HG02885 (cell line): Measurements from ENCODE around the gene CARMIL1.

Experiments
- ATAC-seq: cut with Tn5 transposase; IDR thresholded peaks from one replicate; pipeline ENCODE4 v1.9.1; 2021; ENCODE audit warnings: mild to moderate bottlenecking; ENCODE audit not compliant: unreplicated experiment, poor library complexity

Gene CARMIL1

GRCh38 chr6:25628471-25629197 is 349.5 kb downstream of the CARMIL1 start:
- ATAC-seq = no peak

GRCh38 chr6:25629198-25629576 is 350.0 kb downstream of the CARMIL1 start:
- no peak for ATAC-seq

DNA sequence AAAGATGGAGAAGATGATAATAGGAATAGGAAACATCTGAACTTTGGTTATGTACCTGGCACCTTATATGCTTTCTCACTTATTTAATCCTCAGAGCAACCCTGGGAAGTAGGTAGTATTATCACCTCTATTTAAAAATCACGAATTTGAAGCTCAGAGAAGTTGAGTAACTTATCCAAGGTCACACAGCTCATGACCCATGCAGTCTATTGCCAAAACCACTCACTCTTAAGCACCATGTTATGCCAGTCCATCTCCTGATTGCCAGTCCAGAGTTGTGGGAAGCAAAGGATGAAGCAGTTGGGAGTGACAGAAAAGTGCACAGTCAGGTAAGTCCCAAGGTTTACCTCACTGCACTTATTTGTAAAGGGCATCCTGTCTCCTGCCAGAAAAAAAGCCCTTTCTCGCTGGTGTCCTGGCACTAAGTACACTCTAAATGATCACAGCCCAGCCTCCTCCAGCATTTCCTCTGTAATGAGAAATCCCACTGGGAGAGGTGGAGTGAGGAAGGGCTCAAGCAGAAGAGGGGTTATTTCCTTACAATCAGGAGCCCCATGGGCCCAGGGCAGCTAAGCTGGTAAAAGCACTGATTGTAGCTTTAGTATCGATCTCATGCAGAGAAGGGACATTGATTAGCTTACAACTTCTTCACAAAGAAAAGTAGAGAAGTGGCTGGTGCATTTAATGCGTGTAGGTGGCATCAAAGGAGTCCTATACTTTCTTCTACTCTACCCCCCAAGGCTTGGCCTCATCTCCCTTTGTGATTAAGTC is 351.5 kb downstream of the CARMIL1 start:
- ATAC-seq = no peak

DNA sequence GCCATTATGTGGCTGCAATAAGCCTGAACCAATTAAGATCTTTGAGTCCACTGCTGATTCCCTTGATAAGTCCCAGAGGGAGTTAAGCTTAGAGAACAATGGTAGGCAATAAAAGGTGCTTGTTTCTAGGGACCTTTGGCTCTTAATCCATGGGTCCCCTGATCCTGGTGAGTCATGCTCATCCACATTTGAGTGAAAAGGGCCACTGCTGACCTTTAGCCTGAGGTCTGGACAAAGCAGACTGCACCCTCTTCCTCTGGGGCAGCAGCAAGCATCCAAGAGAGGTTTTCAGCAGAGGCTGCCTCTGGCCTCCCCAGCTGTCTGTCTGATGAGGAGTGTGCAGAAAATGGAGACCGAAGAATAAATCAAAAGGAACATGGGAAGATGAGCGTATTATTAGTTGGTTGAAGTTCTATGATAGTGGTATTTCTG is 356.7 kb downstream of the CARMIL1 start:
- ATAC-seq = no peak

DNA sequence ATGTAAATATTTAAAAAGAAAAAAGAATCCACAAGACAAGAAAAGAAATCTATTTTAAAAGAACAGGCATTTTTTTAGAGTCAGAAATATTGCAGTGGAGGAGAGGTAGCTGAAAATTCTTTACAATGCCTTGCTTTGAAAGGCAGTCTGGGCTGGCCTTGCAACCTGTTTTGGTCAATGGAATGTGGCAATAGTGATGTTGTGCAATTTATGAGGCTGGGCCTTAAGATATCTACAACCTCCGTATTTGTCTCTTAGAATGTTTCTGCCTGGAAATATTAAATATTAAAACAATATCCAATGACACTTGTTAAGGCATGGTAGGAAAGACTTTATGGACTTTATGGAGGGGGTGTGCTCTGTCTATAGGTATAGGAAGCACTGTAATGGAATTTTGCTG is 358.0 kb downstream of the CARMIL1 start:
- ATAC-seq = no peak

DNA sequence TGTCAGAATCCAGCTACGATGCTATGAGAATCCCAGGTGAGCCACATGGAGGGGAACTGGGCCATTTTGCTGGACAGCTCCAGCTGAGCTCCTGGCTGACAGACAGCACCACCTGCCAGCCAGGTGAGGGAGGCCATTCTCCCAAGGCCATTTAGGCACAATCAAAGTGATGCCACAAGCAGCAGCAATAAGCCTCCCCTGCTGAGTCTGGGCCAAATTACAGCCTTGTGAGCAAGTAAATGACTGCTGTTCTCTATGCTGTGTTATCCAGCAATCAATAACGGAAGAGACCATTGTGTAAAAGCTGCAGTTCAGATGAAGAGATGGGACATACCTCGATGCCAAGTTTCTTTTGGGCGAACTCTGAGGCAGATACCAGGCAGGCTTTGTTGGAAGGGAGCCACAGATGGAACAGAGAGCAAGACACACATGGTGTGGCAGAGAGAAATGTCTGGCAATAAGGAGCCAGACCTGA is 358.8 kb downstream of the CARMIL1 start:
- no peak for ATAC-seq

DNA sequence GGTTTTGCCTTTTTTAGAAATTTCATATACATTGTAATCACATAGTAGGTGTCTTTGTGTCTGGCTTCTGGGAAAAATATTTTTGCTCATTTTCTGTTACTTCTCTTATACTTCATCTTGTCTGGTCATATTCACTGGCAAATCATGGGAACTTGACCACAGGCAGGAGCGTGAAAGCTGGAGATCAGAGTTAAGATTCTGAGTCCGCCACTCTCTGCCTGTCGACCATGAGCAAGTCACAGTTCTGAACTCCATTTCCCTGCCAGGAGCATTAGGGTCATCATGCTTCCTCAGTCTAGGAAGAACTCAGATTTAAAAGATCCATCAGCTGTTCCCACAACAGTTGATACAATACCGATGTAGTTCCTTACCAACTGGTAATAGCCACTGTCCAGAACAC is 360.5 kb downstream of the CARMIL1 start:
- ATAC-seq = no peak

GRCh38 chr6:25640446-25640845 is 361.3 kb downstream of the CARMIL1 start:
- ATAC-seq = no peak

DNA sequence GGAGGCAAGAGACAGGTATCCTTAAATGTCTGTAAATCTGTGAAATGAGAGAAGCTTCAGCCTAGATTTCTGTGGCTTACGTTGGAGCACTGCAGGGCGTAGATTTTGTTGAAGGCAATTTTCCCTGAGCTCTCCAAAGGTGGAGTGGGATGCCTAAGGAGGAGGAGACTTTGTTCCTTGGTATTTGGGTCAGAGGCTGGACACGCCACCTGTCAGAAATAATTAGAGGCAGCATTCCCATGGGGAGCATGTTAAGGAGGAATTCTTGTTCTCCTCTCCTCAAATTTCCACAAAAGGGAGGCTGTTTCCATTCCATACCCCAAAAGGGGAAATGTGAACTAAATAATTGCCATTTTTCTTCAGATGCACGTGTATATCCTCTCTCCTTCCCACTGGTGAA is 361.7 kb downstream of the CARMIL1 start:
- no peak for ATAC-seq

GRCh38 chr6:25641377-25641776 is 362.2 kb downstream of the CARMIL1 start:
- no peak for ATAC-seq

DNA sequence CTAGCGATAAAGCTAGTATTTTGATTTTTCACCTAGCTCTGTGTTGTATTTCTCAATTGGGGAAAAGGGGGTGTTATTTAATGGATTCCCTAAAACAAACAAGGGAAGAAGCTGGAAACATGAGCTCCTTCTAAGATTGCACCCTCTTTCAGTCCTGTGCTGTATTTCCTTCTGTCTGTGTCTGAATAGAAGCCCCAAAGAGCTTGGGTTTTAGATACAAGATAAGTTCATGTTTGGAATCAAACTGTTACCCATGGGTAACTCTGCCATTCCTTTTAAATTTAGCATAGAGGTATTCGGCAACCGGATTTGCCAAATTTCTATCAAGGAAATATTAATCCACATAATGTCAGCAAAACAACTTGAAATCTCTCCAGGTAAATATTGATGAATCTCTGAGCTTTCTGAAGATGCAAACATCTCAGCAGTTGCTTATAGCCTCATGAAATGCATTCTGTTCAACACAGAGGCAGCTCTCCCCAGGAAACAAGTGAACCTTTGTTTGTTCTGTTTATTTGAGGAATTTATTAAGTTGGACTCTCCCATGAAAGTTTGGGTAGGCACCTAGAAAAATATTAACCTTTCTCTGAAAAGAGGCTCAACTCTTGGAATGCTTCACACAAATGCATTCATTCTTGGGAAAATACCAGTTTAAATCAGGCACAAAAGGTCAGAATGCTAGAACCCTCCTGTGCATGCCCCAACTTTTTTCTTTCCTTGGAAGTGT is 362.9 kb downstream of the CARMIL1 start:
- no peak for ATAC-seq

GRCh38 chr6:25642667-25643328 is 363.6 kb downstream of the CARMIL1 start:
- ATAC-seq = no peak

GRCh38 chr6:25645916-25646315 is 366.7 kb downstream of the CARMIL1 start:
- no peak for ATAC-seq

GRCh38 chr6:25649611-25650010 is 370.4 kb downstream of the CARMIL1 start:
- no peak for ATAC-seq

DNA sequence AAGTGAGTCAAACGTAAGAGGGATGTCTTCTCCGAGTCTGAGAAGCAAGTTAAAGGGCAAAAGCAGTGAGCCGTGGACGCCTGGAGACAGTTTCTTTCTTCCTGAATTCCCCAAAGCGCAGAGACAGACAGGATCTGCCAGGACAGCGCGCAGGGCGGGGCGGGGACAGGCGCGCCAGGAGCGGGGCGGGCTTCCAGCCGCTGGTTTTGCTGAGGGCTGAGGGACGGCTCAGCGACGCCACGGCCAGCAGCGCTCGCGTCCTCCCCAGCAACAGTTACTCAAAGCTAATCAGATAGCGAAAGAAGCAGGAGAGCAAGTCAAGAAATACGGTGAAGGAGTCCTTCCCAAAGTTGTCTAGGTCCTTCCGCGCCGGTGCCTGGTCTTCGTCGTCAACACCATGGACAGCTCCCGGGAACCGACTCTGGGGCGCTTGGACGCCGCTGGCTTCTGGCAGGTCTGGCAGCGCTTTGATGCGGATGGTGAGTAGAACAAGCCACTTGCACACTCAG is 372.9 kb downstream of the CARMIL1 start, which contains the start of gene SCGN:
SCGN (plus strand) TSS at position 209 of the 509 bp plus-strand sequence; CDS start at position 398, 189 bp downstream.
- no peak for ATAC-seq

GRCh38 chr6:25655723-25656122 is 376.5 kb downstream of the CARMIL1 start:
- no peak for ATAC-seq

GRCh38 chr6:25659633-25660368 is 380.6 kb downstream of the CARMIL1 start:
- ATAC-seq = no peak

DNA sequence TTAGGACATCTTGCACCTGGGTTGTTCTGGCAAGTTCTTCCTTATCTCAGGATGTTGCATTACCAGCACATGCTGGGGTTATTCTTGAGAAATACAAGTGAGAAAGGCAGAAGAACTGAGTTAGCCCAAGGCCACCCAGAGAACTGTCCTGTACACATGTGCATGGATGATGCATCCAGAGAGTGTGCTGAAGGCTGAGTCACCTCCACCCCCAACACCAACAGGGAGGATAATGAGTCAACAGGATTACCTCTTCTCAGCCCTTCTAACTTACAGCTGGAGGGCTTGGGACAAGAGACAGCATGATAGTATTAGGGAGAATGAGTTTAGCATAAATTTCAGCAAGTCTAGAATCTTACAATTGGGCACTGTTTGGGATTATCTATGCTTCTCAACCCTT is 381.3 kb downstream of the CARMIL1 start:
- no peak for ATAC-seq

- ATAC-seq = no peak
Measured at GRCh38 chr6:25661129-25661779, 382.1 kb downstream of the CARMIL1 start.
